ENCODE results near the gene TSSK3. TPM values are rescaled to one million over a fixed set of nuclear protein-coding genes. Genes with fewer than 3 reads are reported as not detected.

Gene TSSK3
- total and polyA plus RNA-seq, 4 donors = 0.37 to 1.4 (median 0.74) TPM

GRCh38 chr1:32386676-32387392 lies 24.5 kb downstream of the TSSK3 start:
- Histone ChIP-seq H3K27me3 (ENCODE audit: control insufficient read depth in 3 of 3, insufficient read depth in 3 of 3, low read length in 2 of 3) (no peaks in the 10 kb centered on the region), H3K9ac (ENCODE audit: insufficient read depth in 1 of 2, low read length in 2 of 2) (no peak overlapping the region), H3K36me3 (ENCODE audit: control insufficient read depth in 4 of 4, insufficient read depth in 4 of 4, low read length in 4 of 4) (peaks cover 28 to 56% (median 41%) of the 10 kb centered on the region in 4 donors), H3K27ac (ENCODE audit: low read depth in 1 of 2, low read length in 1 of 2) (no peak overlapping the region), H3K4me3 (no peak overlapping the region), H3K4me1 (ENCODE audit: control insufficient read depth in 5 of 5, insufficient read depth in 5 of 5, low read length in 5 of 5) (peaks cover 0 to 2% (median 0%) of the 10 kb centered on the region in 5 donors), H3K9me3 (ENCODE audit: control insufficient read depth in 4 of 4, insufficient read depth in 3 of 4, low read length in 3 of 4) (no peaks in the 10 kb centered on the region)
- WGBS, 2 donors = 94 to 97% methylated on average over 13 of the region's 13 CpGs
- no peak for DNase-seq
- TF ChIP-seq CTCF (IDR thresholded peaks at IDR 0.05; ENCODE audit: control extremely low read depth, extremely low read depth) = no peak
- no peak for ATAC-seq (ENCODE audit: insufficient read depth, low FRiP score)

- 87 to 90% methylated on average over 6 of the region's 6 CpGs for WGBS, 2 donors
- Histone ChIP-seq H3K4me3 (no peak overlapping the region), H3K9ac (ENCODE audit: insufficient read depth in 1 of 2, low read length in 2 of 2) (no peak overlapping the region), H3K9me3 (ENCODE audit: control insufficient read depth in 4 of 4, insufficient read depth in 3 of 4, low read length in 3 of 4) (no peaks in the 10 kb centered on the region), H3K27me3 (ENCODE audit: control insufficient read depth in 3 of 3, insufficient read depth in 3 of 3, low read length in 2 of 3) (no peaks in the 10 kb centered on the region), H3K36me3 (ENCODE audit: control insufficient read depth in 4 of 4, insufficient read depth in 4 of 4, low read length in 4 of 4) (peaks cover 29 to 48% (median 35%) of the 10 kb centered on the region in 4 donors), H3K4me1 (ENCODE audit: control insufficient read depth in 5 of 5, insufficient read depth in 5 of 5, low read length in 5 of 5) (peaks cover 5 to 15% (median 9%) of the 10 kb centered on the region in 5 donors), H3K27ac (ENCODE audit: low read depth in 1 of 2, low read length in 1 of 2) (no peak overlapping the region)
- ATAC-seq (ENCODE audit: insufficient read depth, low FRiP score) (no peak), DNase-seq (no peak)
- TF ChIP-seq CTCF (IDR thresholded peaks at IDR 0.05; ENCODE audit: control extremely low read depth, extremely low read depth) = no peak
Measured at GRCh38 chr1:32388641-32389040, 26.3 kb downstream of the TSSK3 start.

GRCh38 chr1:32390904-32391870 lies 28.8 kb downstream of the TSSK3 start:
- DNase-seq (no peak), ATAC-seq (ENCODE audit: insufficient read depth, low FRiP score) (no peak)
- TF ChIP-seq CTCF (IDR thresholded peaks at IDR 0.05; ENCODE audit: control extremely low read depth, extremely low read depth) = no peak
- Histone ChIP-seq H3K9me3 (ENCODE audit: control insufficient read depth in 4 of 4, insufficient read depth in 3 of 4, low read length in 3 of 4) (no peaks in the 10 kb centered on the region), H3K36me3 (ENCODE audit: control insufficient read depth in 4 of 4, insufficient read depth in 4 of 4, low read length in 4 of 4) (peaks cover 21 to 30% (median 24%) of the 10 kb centered on the region in 4 donors), H3K4me1 (ENCODE audit: control insufficient read depth in 5 of 5, insufficient read depth in 5 of 5, low read length in 5 of 5) (peaks cover 6 to 17% (median 10%) of the 10 kb centered on the region in 5 donors), H3K27ac (ENCODE audit: low read depth in 1 of 2, low read length in 1 of 2) (no peak overlapping the region), H3K4me3 (no peak overlapping the region), H3K27me3 (ENCODE audit: control insufficient read depth in 3 of 3, insufficient read depth in 3 of 3, low read length in 2 of 3) (no peaks in the 10 kb centered on the region), H3K9ac (ENCODE audit: insufficient read depth in 1 of 2, low read length in 2 of 2) (no peak overlapping the region)
- 54 to 62% methylated on average over 8 of the region's 8 CpGs for WGBS, 2 donors
